Activated CD8-positive, alpha-beta memory T cell treated with anti-CD3 and anti-CD28 coated beads for 24 hours (primary cell): ENCODE results near the gene NOL4L.
A peak's percentile ranks its signal among the peaks of the same experiment; 100 is the strongest.

Experiments used
- DNase-seq: peaks from one replicate; pipeline ENCODE4 v3.0.0-alpha.2; 2020

The NOL4L gene

GRCh38 chr20:32452776-32453466, 132.2 kb downstream of the NOL4L start:
- DNase-seq, result no peak

GRCh38 chr20:32451682-32452461, 133.3 kb downstream of the NOL4L start:
- no peak for DNase-seq

- no peak for DNase-seq
Measured at GRCh38 chr20:32451340-32451681, 133.8 kb downstream of the NOL4L start.

GRCh38 chr20:32450484-32451061, 134.6 kb downstream of the NOL4L start:
- no peak for DNase-seq

- DNase-seq, result no peak
Measured at GRCh38 chr20:32449890-32450401, 135.2 kb downstream of the NOL4L start.

- DNase-seq, result no peak
Measured at GRCh38 chr20:32449057-32449889, 135.9 kb downstream of the NOL4L start.

GRCh38 chr20:32448306-32449056, 136.7 kb downstream of the NOL4L start:
- DNase-seq, result no peak

- no peak for DNase-seq
Measured at GRCh38 chr20:32447136-32448027, 137.8 kb downstream of the NOL4L start.

- DNase-seq, result no peak
Measured at GRCh38 chr20:32446301-32447100, 138.6 kb downstream of the NOL4L start.

- no peak for DNase-seq
Measured at GRCh38 chr20:32445539-32446273, 139.4 kb downstream of the NOL4L start.

- no peak for DNase-seq
Measured at GRCh38 chr20:32444474-32445220, 140.5 kb downstream of the NOL4L start.

- DNase-seq, result no peak
Measured at GRCh38 chr20:32443386-32443974, 141.7 kb downstream of the NOL4L start.

GRCh38 chr20:32442630-32443373, 142.3 kb downstream of the NOL4L start:
- DNase-seq, result no peak

- DNase-seq, result peak; percentile 30
Measured at GRCh38 chr20:32441638-32442037, 143.5 kb downstream of the NOL4L start.

- DNase-seq, result peak; percentile 30
Measured at GRCh38 chr20:32440758-32441078, 144.4 kb downstream of the NOL4L start.

- peak; percentile 55 for DNase-seq
Measured at GRCh38 chr20:32440069-32440757, 144.9 kb downstream of the NOL4L start.
